Measurements from ENCODE around the gene DNAJC4.

DNA sequence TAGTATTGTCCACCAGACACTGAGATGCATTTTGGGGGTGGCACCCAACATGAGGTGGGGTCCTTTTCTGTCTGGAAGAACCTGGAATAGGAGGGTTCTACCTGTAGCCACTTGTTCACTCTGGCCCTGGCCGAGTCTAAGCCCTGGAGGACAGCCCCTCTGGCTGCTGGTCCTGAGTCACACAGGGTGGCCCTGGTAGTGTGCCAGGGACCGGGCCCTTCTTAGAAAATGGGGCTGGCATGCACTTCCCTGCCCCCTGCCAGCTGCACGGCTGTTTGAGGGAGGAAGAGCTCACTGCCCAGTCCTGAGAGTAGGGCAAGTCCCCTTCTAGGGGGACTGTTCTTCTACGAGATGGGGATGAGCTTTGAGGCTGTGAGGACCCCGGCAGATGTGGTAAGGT lies 23.1 kb downstream of the DNAJC4 start:
- TF ChIP-seq POLR2A (IDR thresholded peaks at IDR 0.05; ENCODE audit: extremely low read depth, insufficient read length) = no peak
- TF ChIP-seq, protein P1, sequence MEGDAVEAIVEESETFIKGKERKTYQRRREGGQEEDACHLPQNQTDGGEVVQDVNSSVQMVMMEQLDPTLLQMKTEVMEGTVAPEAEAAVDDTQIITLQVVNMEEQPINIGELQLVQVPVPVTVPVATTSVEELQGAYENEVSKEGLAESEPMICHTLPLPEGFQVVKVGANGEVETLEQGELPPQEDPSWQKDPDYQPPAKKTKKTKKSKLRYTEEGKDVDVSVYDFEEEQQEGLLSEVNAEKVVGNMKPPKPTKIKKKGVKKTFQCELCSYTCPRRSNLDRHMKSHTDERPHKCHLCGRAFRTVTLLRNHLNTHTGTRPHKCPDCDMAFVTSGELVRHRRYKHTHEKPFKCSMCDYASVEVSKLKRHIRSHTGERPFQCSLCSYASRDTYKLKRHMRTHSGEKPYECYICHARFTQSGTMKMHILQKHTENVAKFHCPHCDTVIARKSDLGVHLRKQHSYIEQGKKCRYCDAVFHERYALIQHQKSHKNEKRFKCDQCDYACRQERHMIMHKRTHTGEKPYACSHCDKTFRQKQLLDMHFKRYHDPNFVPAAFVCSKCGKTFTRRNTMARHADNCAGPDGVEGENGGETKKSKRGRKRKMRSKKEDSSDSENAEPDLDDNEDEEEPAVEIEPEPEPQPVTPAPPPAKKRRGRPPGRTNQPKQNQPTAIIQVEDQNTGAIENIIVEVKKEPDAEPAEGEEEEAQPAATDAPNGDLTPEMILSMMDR (IDR thresholded peaks at IDR 0.05; ENCODE audit: low read depth, low read length) = no peak
- no peak for TF ChIP-seq MYC (IDR thresholded peaks at IDR 0.05; ENCODE audit: low read depth, low read length)
- TF ChIP-seq, protein P2, sequence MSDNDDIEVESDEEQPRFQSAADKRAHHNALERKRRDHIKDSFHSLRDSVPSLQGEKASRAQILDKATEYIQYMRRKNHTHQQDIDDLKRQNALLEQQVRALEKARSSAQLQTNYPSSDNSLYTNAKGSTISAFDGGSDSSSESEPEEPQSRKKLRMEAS (IDR thresholded peaks at IDR 0.05; ENCODE audit: low read depth, low read length) = no peak
